ENCODE measurements around the gene TAAR5. TPM values are rescaled to one million over a fixed set of nuclear protein-coding genes. Genes with fewer than 3 reads are reported as not detected.
"Not testable (repeated sequence)": the region's sequence is repeated elsewhere in the genome, so short reads cannot be mapped to it uniquely, and the experiment has no call there.

The TAAR5 gene
- total RNA-seq, 1 donor, result not detected

DNA sequence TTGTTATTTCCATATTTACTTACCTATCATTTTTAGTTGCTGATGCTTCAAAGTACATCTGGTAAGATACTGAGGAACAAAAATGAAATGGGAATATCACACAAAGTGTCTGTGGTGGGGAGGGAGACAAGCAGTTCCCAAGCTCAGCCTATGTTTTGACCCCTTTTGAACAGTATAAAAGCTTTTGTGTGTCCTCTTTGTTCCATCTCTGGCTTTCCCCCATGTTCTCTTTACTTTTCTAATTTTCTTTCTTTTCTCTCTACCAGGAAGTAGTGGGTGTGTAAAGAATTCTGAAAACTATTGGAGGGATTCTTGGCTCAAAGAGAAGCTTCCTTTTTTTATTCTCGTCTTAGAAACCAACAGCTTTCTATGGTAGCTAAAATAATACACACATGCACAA lies 27.1 kb upstream of the TAAR5 start:
- no peak for TF ChIP-seq CTCF (IDR thresholded peaks at IDR 0.05; ENCODE audit: insufficient read depth, low read length)
- no peak for DNase-seq (ENCODE audit: low read depth)
- H3K4me3 ChIP-seq (ENCODE audit: low read depth, low read length), result no peak overlapping the region

DNA sequence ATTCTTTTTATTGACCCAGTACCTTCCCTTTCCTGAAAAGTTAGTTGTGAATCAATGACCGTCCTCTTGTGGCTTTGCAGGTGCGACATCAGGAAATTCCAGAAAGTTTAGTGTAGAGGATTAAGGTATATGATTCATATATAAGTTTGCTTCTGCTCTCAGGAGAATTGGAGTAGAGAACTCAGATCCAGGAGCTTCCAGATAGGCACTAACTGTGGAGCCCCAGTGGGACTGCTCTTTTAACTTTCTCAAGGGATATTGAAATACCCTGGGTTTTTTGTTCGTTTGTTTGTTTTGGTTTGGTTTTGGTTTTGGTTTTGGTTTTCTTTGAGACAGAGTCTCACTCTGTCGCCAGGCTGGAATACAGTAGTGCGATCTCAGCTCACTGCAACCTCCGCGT lies 25.0 kb upstream of the TAAR5 start:
- H3K4me3 ChIP-seq (ENCODE audit: low read depth, low read length), result no peak overlapping the region
- no peak for DNase-seq (ENCODE audit: low read depth)
- TF ChIP-seq CTCF (IDR thresholded peaks at IDR 0.05; ENCODE audit: insufficient read depth, low read length), result no peak

DNA sequence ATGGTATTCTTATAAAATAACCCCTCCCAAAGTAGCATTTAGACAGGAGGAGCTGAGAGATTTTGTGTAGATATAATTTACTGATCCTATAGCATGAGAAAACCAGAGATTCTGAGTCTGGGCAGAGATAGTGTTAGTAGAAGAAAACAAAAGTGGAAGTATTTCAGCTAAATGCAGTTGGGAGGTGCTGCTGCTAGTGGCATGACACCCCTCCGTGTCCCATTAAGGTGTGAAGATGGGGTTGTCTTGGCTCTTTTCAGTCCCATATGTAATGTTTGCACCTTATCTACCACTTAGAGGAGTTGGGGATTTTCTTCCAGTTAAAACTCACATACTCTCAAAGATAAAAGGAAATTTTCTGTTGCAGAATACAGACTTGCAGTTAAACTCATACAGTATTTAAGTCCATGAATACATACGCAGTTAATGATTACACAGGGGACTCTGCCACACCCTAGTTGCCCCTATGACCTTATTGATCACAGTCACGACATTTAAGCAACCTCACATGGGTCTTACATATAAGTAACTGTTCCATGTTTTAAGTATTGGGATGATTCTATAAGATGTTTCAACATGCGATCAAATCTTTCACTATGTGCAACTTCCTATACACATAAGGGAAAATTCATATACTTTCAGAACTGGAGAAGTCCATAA lies 23.0 kb upstream of the TAAR5 start:
- DNase-seq (ENCODE audit: low read depth), result no peak
- no peak for TF ChIP-seq CTCF (IDR thresholded peaks at IDR 0.05; ENCODE audit: insufficient read depth, low read length)
- no peak overlapping the region for H3K4me3 ChIP-seq (ENCODE audit: low read depth, low read length)

GRCh38 chr6:132611616-132612015 lies 22.1 kb upstream of the TAAR5 start:
- no peak for DNase-seq (ENCODE audit: low read depth)
- no peak for TF ChIP-seq CTCF (IDR thresholded peaks at IDR 0.05; ENCODE audit: insufficient read depth, low read length)

GRCh38 chr6:132607544-132608233 lies 18.1 kb upstream of the TAAR5 start:
- no peak for DNase-seq (ENCODE audit: low read depth)
- TF ChIP-seq CTCF (IDR thresholded peaks at IDR 0.05; ENCODE audit: insufficient read depth, low read length), result no peak
- no peak overlapping the region for H3K4me3 ChIP-seq (ENCODE audit: low read depth, low read length)

More at GRCh38 chr6:132611616-132612015, 22.1 kb upstream of the TAAR5 start:
- no peak overlapping the region for H3K4me3 ChIP-seq (ENCODE audit: low read depth, low read length)

DNA sequence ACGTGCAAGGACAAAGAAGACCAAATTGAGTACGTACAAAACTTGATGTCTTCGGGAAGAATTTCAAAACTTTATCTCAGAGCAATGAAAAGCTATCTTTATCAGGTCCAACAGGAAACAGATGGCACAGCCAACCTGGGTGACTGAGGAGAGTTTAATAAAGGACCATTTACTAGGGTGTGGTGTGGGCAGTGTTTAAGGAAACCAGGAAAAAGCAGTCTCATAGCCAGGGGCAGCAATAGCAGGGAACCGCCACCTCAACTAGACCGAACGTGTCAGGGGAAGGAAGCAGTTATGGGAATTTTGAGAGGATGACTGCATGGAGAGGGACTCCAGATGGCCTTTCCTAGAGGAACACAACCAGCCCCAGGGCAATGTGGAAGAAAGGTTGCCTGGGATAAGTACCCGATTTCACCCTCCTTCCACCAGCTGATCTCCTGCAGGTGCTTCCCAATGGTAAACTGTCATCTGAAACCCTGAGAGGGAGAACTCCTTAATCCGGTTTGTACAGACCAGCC lies 15.2 kb upstream of the TAAR5 start:
- no peak for TF ChIP-seq CTCF (IDR thresholded peaks at IDR 0.05; ENCODE audit: insufficient read depth, low read length)
- no peak for DNase-seq (ENCODE audit: low read depth)
- no peak overlapping the region for H3K4me3 ChIP-seq (ENCODE audit: low read depth, low read length)

DNA sequence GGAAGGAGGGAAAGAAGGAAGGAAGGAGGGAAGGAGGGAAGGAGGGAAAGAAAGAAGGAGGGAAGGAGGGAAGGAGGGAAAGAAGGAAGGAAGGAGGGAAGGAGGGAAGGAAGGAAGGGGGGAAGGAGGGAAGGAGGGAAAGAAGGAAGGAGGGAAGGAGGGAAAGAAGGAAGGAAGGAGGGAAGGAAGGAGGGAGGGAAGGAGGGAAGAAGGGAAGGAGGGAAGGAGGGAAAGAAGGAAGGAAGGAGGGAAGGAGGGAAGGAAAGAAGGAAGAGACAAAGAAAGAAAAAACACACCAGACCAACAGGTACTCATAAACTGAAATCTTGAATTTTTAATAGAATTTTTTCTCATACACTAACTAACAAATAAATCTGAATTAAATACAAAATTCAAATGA lies 11.4 kb upstream of the TAAR5 start:
- DNase-seq (ENCODE audit: low read depth); H3K4me3 ChIP-seq (ENCODE audit: low read depth, low read length): not testable (repeated sequence)

All from fibroblast of the aortic adventitia (primary cell).